Kidney (tissue), 14 donors: ENCODE measurements around the gene SCN3A. TPM values are rescaled to one million over a fixed set of nuclear protein-coding genes. Genes with fewer than 3 reads are reported as not detected.

Experiments
- DNase-seq, 5 donors: peaks; one replicate each; pipeline ENCODE4 v3.0.0-alpha.2; 2013 to 2020
- FAIRE-seq: peaks from 2 replicates; lab custom pipeline; 2012; peaks lifted over from hg19 to GRCh38; lab: Jason Lieb, UNC
- H3K27ac ChIP-seq, 2 donors: one replicate each; pipeline ENCODE4 v1.7.0; 2013; ENCODE audit warnings: low read depth in 2 of 2, low read length in 2 of 2, inconsistent platforms in 1 of 2
- H3K27me3 ChIP-seq: one replicate; pipeline ENCODE4 v1.7.1; 2013; ENCODE audit warnings: low read length, inconsistent platforms; ENCODE audit not compliant: control insufficient read depth, insufficient read depth
- H3K36me3 ChIP-seq, 3 donors: one replicate each; pipeline versions ENCODE4 v1.7.0 to v1.7.1; 2013; ENCODE audit warnings: low read length in 3 of 3, control low read depth in 1 of 3, inconsistent platforms in 1 of 3; ENCODE audit not compliant: insufficient read depth in 3 of 3, control insufficient read depth in 2 of 3
- H3K4me1 ChIP-seq, 3 donors: one replicate each; pipeline versions ENCODE4 v1.7.0 to v1.7.1; 2013; ENCODE audit warnings: low read length in 3 of 3, inconsistent platforms in 1 of 3, low read depth in 1 of 3; ENCODE audit not compliant: control insufficient read depth in 2 of 3, insufficient read depth in 2 of 3
- H3K4me3 ChIP-seq, 3 donors: one replicate each; pipeline versions ENCODE4 v1.7.0 to v1.8.1; 2013; ENCODE audit warnings: low read length in 3 of 3, control low read depth in 1 of 3, inconsistent platforms in 1 of 3
- H3K9ac ChIP-seq, 3 donors: one replicate each; pipeline versions ENCODE4 v1.7.0 to v1.7.1; 2013; ENCODE audit warnings: low read length in 3 of 3, control low read depth in 1 of 3, inconsistent platforms in 1 of 3
- H3K9me3 ChIP-seq, 3 donors: one replicate each; pipeline versions ENCODE4 v1.7.0 to v1.7.1; 2013; ENCODE audit warnings: low read length in 3 of 3, control low read depth in 1 of 3, inconsistent platforms in 1 of 3; ENCODE audit not compliant: control insufficient read depth in 2 of 3, insufficient read depth in 1 of 3
- CTCF ChIP-seq: IDR thresholded peaks from 3 replicates; pipeline ENCODE4 v1.5.1; 2012; ENCODE audit warnings: mild to moderate bottlenecking, moderate library complexity, borderline replicate concordance; ENCODE audit not compliant: insufficient read depth; ENCODE audit errors: extremely low read depth
- intact Hi-C: fragments of 100-400 bp; cut with DNase I; formaldehyde crosslinking; loops from one replicate; pipeline ENCODE4 v1.11.1; 2022
- polyA plus RNA-seq: library from polyadenylated mRNA; stranded (reverse); fragments of 350-450 nt; fragmentation: Illumina TruSeq; extraction: RNeasy Lipid Tissue Mini Kit (QIAGEN cat#74804); gene quantifications from one replicate; pipeline ENCODE4 v1.2.3, GENCODE V29; 2014; ENCODE audit warnings: low read depth, low replicate concordance; ENCODE audit not compliant: insufficient read depth
- total RNA-seq: library from RNA; stranded (reverse); fragmentation: NEBNext Ultra II Directional; extraction: Animal tissue kit (Norgen Biotek cat#: 25700); gene quantifications from one replicate; pipeline ENCODE4 v1.2.1, GENCODE V29; 2021
- donor health status: control.
- donor health status: control.
- donor health status: control.
- donor health status: control.
- donor health status: control.
- donor health status: DM: yes; HTN: yes; CAD: no.
- donor health status: Normal renal cell carcinoma (clear cell type).

Gene SCN3A
- total and polyA plus RNA-seq, 2 donors from 2014 or later = 0.11 to 6.3 TPM

DNA sequence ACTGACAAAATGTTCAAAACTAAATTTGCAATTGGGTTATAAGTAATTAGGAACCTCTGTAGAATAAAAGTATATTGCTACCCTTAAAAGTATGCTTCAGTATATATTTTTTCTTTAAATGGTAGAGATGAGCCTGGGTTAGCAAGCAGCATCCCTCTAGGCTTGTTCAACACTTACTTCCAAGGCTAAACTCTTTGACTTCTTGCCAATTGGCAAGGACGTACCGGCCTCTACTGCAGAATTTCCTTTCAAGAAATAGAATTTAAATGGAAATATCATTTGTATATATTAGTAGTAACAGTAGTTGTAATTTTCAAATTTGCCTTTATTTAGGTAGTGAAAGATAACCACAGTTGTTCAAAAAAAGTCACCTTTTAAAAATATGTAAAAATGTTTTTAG, 143.4 kb downstream of the SCN3A start:
- H3K36me3 ChIP-seq = no peaks in the 10 kb centered on the region
- no peak overlapping the region for H3K4me3 ChIP-seq
- intact Hi-C loops = no loop called here
- H3K9ac ChIP-seq = no peak overlapping the region
- H3K9me3 ChIP-seq = no peaks in the 10 kb centered on the region
- DNase-seq (no peak), FAIRE-seq (no peak)
- TF ChIP-seq CTCF = no peak
- H3K4me1 ChIP-seq = no peaks in the 10 kb centered on the region
- H3K27ac ChIP-seq = no peak overlapping the region
- H3K27me3 ChIP-seq = no peaks in the 10 kb centered on the region

GRCh38 chr2:165058476-165059265, 145.2 kb downstream of the SCN3A start:
- H3K27me3 ChIP-seq = no peaks in the 10 kb centered on the region
- intact Hi-C loops = no loop called here
- DNase-seq = no peak

DNA sequence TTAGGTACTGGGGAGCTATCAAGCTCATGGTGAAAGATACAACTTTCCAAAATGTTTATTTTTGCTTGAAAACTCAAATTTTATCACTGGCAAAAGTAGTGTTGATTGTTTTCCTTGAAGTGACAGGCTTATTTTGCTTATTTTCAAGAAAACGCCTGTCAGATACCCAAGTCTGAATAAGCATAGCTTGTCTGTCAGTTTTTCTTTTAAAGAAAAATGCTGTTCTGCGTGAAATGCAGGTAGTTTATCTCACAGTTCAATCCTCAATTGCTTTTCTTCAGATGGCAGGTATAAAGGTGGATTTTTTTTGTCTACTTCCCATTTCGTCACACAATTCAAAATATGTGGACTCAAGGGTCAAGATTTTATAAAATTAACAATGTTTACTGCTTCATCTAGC, 145.9 kb downstream of the SCN3A start:
- no peak overlapping the region for H3K27ac ChIP-seq
- H3K4me1 ChIP-seq = no peaks in the 10 kb centered on the region
- H3K9ac ChIP-seq = no peak overlapping the region
- DNase-seq (no peak), FAIRE-seq (no peak)
- no peak overlapping the region for H3K4me3 ChIP-seq
- no peak for TF ChIP-seq CTCF
- H3K27me3 ChIP-seq = no peaks in the 10 kb centered on the region
- no peaks in the 10 kb centered on the region for H3K9me3 ChIP-seq
- no peaks in the 10 kb centered on the region for H3K36me3 ChIP-seq
- intact Hi-C loops = no loop called here

More at GRCh38 chr2:165058476-165059265, 145.2 kb downstream of the SCN3A start:
- H3K9ac ChIP-seq = no peak overlapping the region
- no peaks in the 10 kb centered on the region for H3K4me1 ChIP-seq
- H3K9me3 ChIP-seq = no peaks in the 10 kb centered on the region
- H3K27ac ChIP-seq = no peak overlapping the region
- no peak for TF ChIP-seq CTCF
- no peak for FAIRE-seq
- H3K36me3 ChIP-seq = no peaks in the 10 kb centered on the region
- no peak overlapping the region for H3K4me3 ChIP-seq
